Measurements from ENCODE around the gene JAZF1. TPM values are rescaled to one million over a fixed set of nuclear protein-coding genes. Genes with fewer than 3 reads are reported as not detected.

The JAZF1 gene
- total and polyA plus RNA-seq, 2 of the 8 experiments (the other 6 are each of a cell fraction or from before 2014, with no cell fraction given) = 2.6 to 21.8 TPM

DNA sequence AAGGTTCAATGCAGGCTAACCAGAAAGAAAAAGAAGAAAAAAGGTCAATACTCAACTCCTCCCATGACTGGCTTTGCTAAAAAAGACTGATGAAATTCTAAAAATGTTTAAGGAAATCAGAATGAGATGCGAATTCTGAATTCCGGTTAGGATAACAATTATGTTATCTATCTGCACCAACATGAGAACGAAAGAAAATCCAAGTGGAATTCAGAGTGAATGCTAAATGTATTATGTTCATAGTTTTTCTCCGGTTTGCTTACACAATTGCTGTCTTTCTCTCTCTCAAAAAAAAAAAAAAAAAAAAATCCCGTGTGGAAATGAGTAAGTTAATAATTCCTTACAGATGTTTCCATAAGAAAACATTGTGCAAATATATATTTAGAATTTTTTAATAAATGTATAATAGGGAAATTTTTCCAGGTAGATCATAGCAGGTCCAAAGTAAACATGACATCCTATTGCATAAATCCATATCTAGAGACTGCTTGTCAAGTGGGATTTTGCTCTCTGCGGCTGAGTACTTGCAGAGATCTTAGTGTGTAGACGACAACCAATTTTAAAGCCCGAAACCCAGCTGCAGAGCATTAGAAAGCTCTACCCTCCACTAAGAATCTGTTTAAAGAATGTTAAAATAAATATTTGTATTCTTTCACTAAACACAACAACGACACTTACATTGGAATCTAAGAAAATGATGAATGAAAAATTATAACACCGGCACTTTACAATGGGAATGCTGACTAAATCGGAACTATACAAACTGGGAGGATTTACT, 104.0 kb downstream of the JAZF1 start (continued):
- TF ChIP-seq NANOG (IDR thresholded peaks at IDR 0.05; ENCODE audit: insufficient read depth, low read depth, low read length, poor library complexity, severe bottlenecking) (no peak), NRF1 (IDR thresholded peaks at IDR 0.05; ENCODE audit: low read depth, low read length) (no peak)

Measured in H1 (cell line).